Left lung (tissue), 10 donors: ENCODE measurements around the gene FCER2. TPM values are rescaled to one million over a fixed set of nuclear protein-coding genes. Genes with fewer than 3 reads are reported as not detected.

Experiments
- ATAC-seq: fragments of 200-7000 bp; cut with Tn5 transposase; one replicate; pipeline ENCODE4 v1.9.1; 2020; ENCODE audit warnings: moderate library complexity
- DNase-seq, 4 donors: peaks; one replicate each; pipeline ENCODE4 v3.0.0-alpha.2; 2013 to 2020
- H3K27ac ChIP-seq, 2 donors: fragments of 200-600 bp; sonication (generic) in 1 of 2; one replicate each; pipeline versions ENCODE4 v1.5.0 to v1.8.0; 2020 to 2021
- H3K27me3 ChIP-seq, 2 donors: fragments of 200-600 bp; sonication (generic) in 1 of 2; one replicate each; pipeline versions ENCODE4 v1.5.0 to v1.8.0; 2020 to 2021
- H3K36me3 ChIP-seq, 2 donors: fragments of 200-600 bp; sonication (generic) in 1 of 2; one replicate each; pipeline versions ENCODE4 v1.5.0 to v1.8.0; 2020 to 2021
- H3K4me1 ChIP-seq, 2 donors: fragments of 200-600 bp; one replicate each; pipeline ENCODE4 v1.8.0; 2021
- H3K4me3 ChIP-seq, 2 donors: fragments of 200-600 bp; sonication (generic) in 1 of 2; one replicate each; pipeline versions ENCODE4 v1.5.0 to v1.8.0; 2020 to 2021; ENCODE audit warnings: mild to moderate bottlenecking in 1 of 2
- H3K9me3 ChIP-seq, 2 donors: fragments of 200-600 bp; sonication (generic) in 1 of 2; one replicate each; pipeline versions ENCODE4 v1.5.0 to v1.8.0; 2020 to 2021
- CTCF ChIP-seq, 2 donors: fragments of 200-600 bp; sonication (generic) in 1 of 2; IDR thresholded peaks; one replicate each; pipeline versions ENCODE4 v1.5.0 to v1.8.0; 2021; ENCODE audit warnings: antibody characterized with exemption in 2 of 2
- intact Hi-C, 2 donors: fragments of 100-400 bp; cut with DNase I; formaldehyde crosslinking; loops; one replicate each; pipeline versions ENCODE4 v1.11.2 to v1.14.2; 2022
- polyA plus RNA-seq, 6 donors: library from polyadenylated mRNA; unstranded; fragments of 120-200 nt; gene quantifications; one replicate each; pipeline ENCODE4 v1.2.1, GENCODE V29; 2013; ENCODE audit not compliant: insufficient read length in 6 of 6
- total RNA-seq, 2 donors: library from RNA; stranded (reverse); fragmentation: NEBNext Ultra II Directional; extraction: Animal tissue kit (Norgen Biotek cat#: 25700); gene quantifications; one replicate each; pipeline ENCODE4 v1.2.1, GENCODE V29; 2021
- donor health status: DM: no; HTN: yes; CAD: no.
- donor health status: DM: no; HTN: no; CAD: no.

The FCER2 gene
- total and polyA plus RNA-seq, 8 donors = 0.27 to 0.73 (median 0.54) TPM

- intact Hi-C loops = no loop called here
- Histone ChIP-seq H3K9me3 (peaks cover 0 to 9% of the 10 kb centered on the region in 2 donors), H3K27ac (no peak overlapping the region), H3K36me3 (no peaks in the 10 kb centered on the region), H3K27me3 (no peaks in the 10 kb centered on the region), H3K4me3 (no peak overlapping the region), H3K4me1 (peaks cover 0 to 18% of the 10 kb centered on the region in 2 donors)
- TF ChIP-seq CTCF (IDR thresholded peaks at IDR 0.05) = no peak
- DNase-seq = no peak
- ATAC-seq = no peak
These were observed 14.8 kb upstream of the FCER2 start for GRCh38 chr19:7716762-7717161.

- H3K27me3 ChIP-seq = no peaks in the 10 kb centered on the region
- DNase-seq (no peak), ATAC-seq (no peak)
- no peaks in the 10 kb centered on the region for H3K36me3 ChIP-seq
- intact Hi-C loops = no loop called here
- no peak for TF ChIP-seq CTCF (IDR thresholded peaks at IDR 0.05)
- H3K4me3 ChIP-seq = no peak overlapping the region
- peaks cover 0 to 22% of the 10 kb centered on the region in 2 donors for H3K4me1 ChIP-seq
- peaks cover 0 to 9% of the 10 kb centered on the region in 2 donors for H3K9me3 ChIP-seq
- H3K27ac ChIP-seq = peak overlapping the region in 1 of 2 donors; percentile 82
These were observed 13.7 kb upstream of the FCER2 start for GRCh38 chr19:7715671-7716070.

- Histone ChIP-seq H3K9me3 (no peaks in the 10 kb centered on the region), H3K27ac (peak overlapping the region in 1 of 2 donors; percentile 66), H3K36me3 (no peaks in the 10 kb centered on the region), H3K27me3 (no peaks in the 10 kb centered on the region), H3K4me1 (peaks cover 0 to 44% of the 10 kb centered on the region in 2 donors), H3K4me3 (no peak overlapping the region)
- no peak for TF ChIP-seq CTCF (IDR thresholded peaks at IDR 0.05)
- DNase-seq (no peak), ATAC-seq (no peak)
- intact Hi-C loops = no loop called here
These were observed 8.7 kb upstream of the FCER2 start for GRCh38 chr19:7710616-7711015.

- H3K27me3 ChIP-seq = no peaks in the 10 kb centered on the region
- peaks cover 0 to 44% of the 10 kb centered on the region in 2 donors for H3K4me1 ChIP-seq
- peak overlapping the region in 1 of 2 donors; percentile 66 for H3K27ac ChIP-seq
- intact Hi-C loops = no loop called here
- H3K36me3 ChIP-seq = no peaks in the 10 kb centered on the region
- ATAC-seq (no peak), DNase-seq (no peak)
- no peaks in the 10 kb centered on the region for H3K9me3 ChIP-seq
- no peak for TF ChIP-seq CTCF (IDR thresholded peaks at IDR 0.05)
- no peak overlapping the region for H3K4me3 ChIP-seq
These were observed 8.1 kb upstream of the FCER2 start for GRCh38 chr19:7709932-7710460.

GRCh38 chr19:7706955-7707456, 5.1 kb upstream of the FCER2 start:
- Histone ChIP-seq H3K27me3 (no peaks in the 10 kb centered on the region), H3K36me3 (no peaks in the 10 kb centered on the region), H3K27ac (peak overlapping the region in 1 of 2 donors; percentile 92), H3K4me1 (peaks cover 0 to 50% of the 10 kb centered on the region in 2 donors), H3K4me3 (no peak overlapping the region), H3K9me3 (no peaks in the 10 kb centered on the region)
- TF ChIP-seq CTCF (IDR thresholded peaks at IDR 0.05) = no peak
- intact Hi-C loops = no loop called here
- no peak for ATAC-seq
- no peak for DNase-seq
